22Rv1 (cell line): ENCODE data around the gene RUNX2.

Source experiments
- ZFX ChIP-seq: fragments of 450-650 bp; IDR thresholded peaks from 2 replicates; pipeline ENCODE4 v1.6.1; 2017; ENCODE audit warnings: antibody characterized with exemption, borderline replicate concordance
- TF ChIP-seq, protein P1 (sequence below): fragments of 450-650 bp; IDR thresholded peaks from 2 replicates; pipeline ENCODE4 v1.5.1; 2017; ENCODE audit warnings: mild to moderate bottlenecking

DNA sequence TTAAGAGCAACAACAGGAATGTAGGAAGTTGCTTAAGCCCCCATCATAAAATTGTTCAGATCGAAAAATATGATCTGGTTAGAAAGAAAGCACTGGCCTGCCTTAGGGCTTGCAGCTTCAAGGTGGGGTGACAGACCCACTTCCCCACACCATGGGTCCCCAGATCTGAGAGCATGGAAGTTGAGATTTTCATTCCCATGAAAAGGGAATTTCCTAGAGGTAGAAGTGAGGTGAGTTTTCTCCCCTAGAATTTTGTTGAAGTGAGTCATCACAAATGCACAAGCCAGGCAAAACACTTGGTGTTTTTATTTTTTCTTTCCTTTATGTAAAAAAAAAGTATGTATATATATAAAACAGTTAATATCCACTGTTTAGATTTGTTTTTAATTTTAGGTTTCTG, 263.2 kb downstream of the RUNX2 start:
- TF ChIP-seq, protein P1, sequence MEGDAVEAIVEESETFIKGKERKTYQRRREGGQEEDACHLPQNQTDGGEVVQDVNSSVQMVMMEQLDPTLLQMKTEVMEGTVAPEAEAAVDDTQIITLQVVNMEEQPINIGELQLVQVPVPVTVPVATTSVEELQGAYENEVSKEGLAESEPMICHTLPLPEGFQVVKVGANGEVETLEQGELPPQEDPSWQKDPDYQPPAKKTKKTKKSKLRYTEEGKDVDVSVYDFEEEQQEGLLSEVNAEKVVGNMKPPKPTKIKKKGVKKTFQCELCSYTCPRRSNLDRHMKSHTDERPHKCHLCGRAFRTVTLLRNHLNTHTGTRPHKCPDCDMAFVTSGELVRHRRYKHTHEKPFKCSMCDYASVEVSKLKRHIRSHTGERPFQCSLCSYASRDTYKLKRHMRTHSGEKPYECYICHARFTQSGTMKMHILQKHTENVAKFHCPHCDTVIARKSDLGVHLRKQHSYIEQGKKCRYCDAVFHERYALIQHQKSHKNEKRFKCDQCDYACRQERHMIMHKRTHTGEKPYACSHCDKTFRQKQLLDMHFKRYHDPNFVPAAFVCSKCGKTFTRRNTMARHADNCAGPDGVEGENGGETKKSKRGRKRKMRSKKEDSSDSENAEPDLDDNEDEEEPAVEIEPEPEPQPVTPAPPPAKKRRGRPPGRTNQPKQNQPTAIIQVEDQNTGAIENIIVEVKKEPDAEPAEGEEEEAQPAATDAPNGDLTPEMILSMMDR: no peak
- TF ChIP-seq ZFX: no peak
